ENCODE results near the gene PRKCE. TPM values are rescaled to one million over a fixed set of nuclear protein-coding genes. Genes with fewer than 3 reads are reported as not detected.

Gene PRKCE
- total and polyA plus RNA-seq, 2 donors (not counting 3 experiments of a cell fraction or from before 2014, with no cell fraction given): 27.9 to 33.9 TPM

GRCh38 chr2:45755585-45756335, 104.3 kb downstream of the PRKCE start:
- dilution Hi-C loops (cut with MboI; ENCODE audit: extremely low pct_ligation_motif_present, low sequenced_read_pairs): no loop called here
- Histone ChIP-seq H3K9me1 (replicated peaks; ENCODE audit: control insufficient read depth, extremely low read depth, insufficient read depth, low read length) (no peaks in the 10 kb centered on the region), H3K27me3 (ENCODE audit: control insufficient read depth in 2 of 2, insufficient read depth in 2 of 2, low read length in 2 of 2) (no peaks in the 10 kb centered on the region), H3K9me3 (replicated peaks; ENCODE audit: control insufficient read depth, insufficient read depth, low read length) (no peaks in the 10 kb centered on the region), H3K36me3 (ENCODE audit: control insufficient read depth in 2 of 2, extremely low read depth in 1 of 2, insufficient read depth in 2 of 2, low read length in 2 of 2) (no peaks in the 10 kb centered on the region), H3K4me3 (replicated peaks in 1 of 3; ENCODE audit: insufficient read depth in 1 of 3, low read depth in 1 of 3, low read length in 3 of 3) (no peak overlapping the region), H3K9ac (replicated peaks; ENCODE audit: extremely low read depth, insufficient read depth, low read length) (no peak overlapping the region), H2AFZ (ENCODE audit: low read depth, low read length) (no peak overlapping the region), H3K27ac (ENCODE audit: insufficient read depth, low read depth, low read length) (no peak overlapping the region), H3K4me2 (ENCODE audit: insufficient read depth, low read length) (no peak overlapping the region), H3K79me2 (ENCODE audit: control insufficient read depth, insufficient read depth, low read length) (no peaks in the 10 kb centered on the region), H3K4me1 (ENCODE audit: control insufficient read depth, extremely low read depth, insufficient read depth, low read length) (no peaks in the 10 kb centered on the region), H4K20me1 (replicated peaks; ENCODE audit: control insufficient read depth, extremely low read depth, insufficient read depth, low read length) (peaks cover 2% of the 10 kb centered on the region)
- ChIA-PET POLR2A (no interaction called here), CTCF (no interaction called here)
- no TSS peak for BruUV-seq (replicated peaks)
- intact Hi-C loops (cut with micrococcal nuclease): no loop called here
- DNase-seq (ENCODE audit: low read depth, low spot score) (no peak), FAIRE-seq (no peak)
- no peak for TF ChIP-seq POLR2A (IDR thresholded peaks at IDR 0.05; ENCODE audit: low read depth, low read length)
- no peak for TF ChIP-seq FOS (IDR thresholded peaks at IDR 0.05; ENCODE audit: borderline replicate concordance, insufficient read depth, low read length)
- no peak for TF ChIP-seq CTCF (IDR thresholded peaks at IDR 0.05; ENCODE audit: extremely low read depth in 1 of 2, insufficient read depth in 1 of 2, low read depth in 1 of 2, low read length in 2 of 2)
- TF ChIP-seq MAX (IDR thresholded peaks at IDR 0.05; ENCODE audit: insufficient read depth, insufficient read length): no peak
- TF ChIP-seq POLR2AphosphoS5 (IDR thresholded peaks at IDR 0.05; ENCODE audit: insufficient read depth, low read depth, low read length): no peak
